Measurements from ENCODE around the gene PYGB. TPM values are rescaled to one million over a fixed set of nuclear protein-coding genes. Genes with fewer than 3 reads are reported as not detected.
A peak's percentile ranks its signal among the peaks of the same experiment; 100 is the strongest.

PYGB gene
- total RNA-seq, 4 donors from 2014 or later: 83.2 to 141 (median 94.6) TPM

- Histone ChIP-seq H3K27me3 (no peaks in the 10 kb centered on the region), H3K36me3 (peaks cover 0 to 5% of the 10 kb centered on the region in 2 donors), H3K9me3 (no peaks in the 10 kb centered on the region), H3K4me3 (replicated peaks in 1 of 3) (no peak overlapping the region), H3K27ac (no peak overlapping the region), H3K4me1 (peaks cover under 1 to 5% of the 10 kb centered on the region in 2 donors)
- DNase-seq: peak; percentile 0 to 1
- intact Hi-C loops (cut with DNase I): no loop called here
- 96 to 100% methylated on average over 11 of the region's 11 CpGs for WGBS, 2 donors
- TF ChIP-seq CTCF (IDR thresholded peaks at IDR 0.05) (no peak), POLR2A (IDR thresholded peaks at IDR 0.05) (no peak)
These were observed 68.8 kb downstream of the PYGB start for GRCh38 chr20:25316506-25317190.

GRCh38 chr20:25317351-25318075, 69.6 kb downstream of the PYGB start:
- TF ChIP-seq CTCF (IDR thresholded peaks at IDR 0.05) (no peak), POLR2A (IDR thresholded peaks at IDR 0.05) (no peak)
- H3K27ac ChIP-seq: no peak overlapping the region
- 86 to 90% methylated on average over 17 of the region's 17 CpGs for WGBS, 2 donors
- no peak overlapping the region for H3K4me3 ChIP-seq (replicated peaks in 1 of 3)
- no peaks in the 10 kb centered on the region for H3K4me1 ChIP-seq
- H3K9me3 ChIP-seq: no peaks in the 10 kb centered on the region
- DNase-seq: peak; percentile 0 to 1
- H3K27me3 ChIP-seq: no peaks in the 10 kb centered on the region
- intact Hi-C loops (cut with DNase I): no loop called here
- H3K36me3 ChIP-seq: peaks cover 0 to 6% of the 10 kb centered on the region in 2 donors

- H3K4me3 ChIP-seq (replicated peaks in 1 of 3): no peak overlapping the region
- H3K4me1 ChIP-seq: no peaks in the 10 kb centered on the region
- H3K9me3 ChIP-seq: no peaks in the 10 kb centered on the region
- WGBS, 2 donors: 88 to 89% methylated on average over 13 to 16 of the region's 16 CpGs
- H3K36me3 ChIP-seq: peaks cover 0 to 11% of the 10 kb centered on the region in 2 donors
- no peaks in the 10 kb centered on the region for H3K27me3 ChIP-seq
- TF ChIP-seq CTCF (IDR thresholded peaks at IDR 0.05) (no peak), POLR2A (IDR thresholded peaks at IDR 0.05) (no peak)
- DNase-seq: peak in 1 of 2 donors; percentile 0
- intact Hi-C loops (cut with DNase I): no loop called here
- H3K27ac ChIP-seq: no peak overlapping the region
These were observed 70.8 kb downstream of the PYGB start for GRCh38 chr20:25318471-25319240.

GRCh38 chr20:25319241-25320034, 71.6 kb downstream of the PYGB start:
- TF ChIP-seq POLR2A (IDR thresholded peaks at IDR 0.05) (no peak), CTCF (IDR thresholded peaks at IDR 0.05) (no peak)
- Histone ChIP-seq H3K9me3 (no peaks in the 10 kb centered on the region), H3K4me1 (peaks cover 0 to 4% of the 10 kb centered on the region in 2 donors), H3K27me3 (no peaks in the 10 kb centered on the region), H3K36me3 (peaks cover 0 to 11% of the 10 kb centered on the region in 2 donors), H3K27ac (no peak overlapping the region), H3K4me3 (replicated peaks in 1 of 3) (no peak overlapping the region)
- 89 to 91% methylated on average over 11 of the region's 11 CpGs for WGBS, 2 donors
- DNase-seq: peak in 1 of 2 donors; percentile 1
- intact Hi-C loops (cut with DNase I): no loop called here

Data from thyroid gland (tissue), 4 donors.